ENCODE results near the gene FBXL5.
A peak's percentile ranks its signal among the peaks of the same experiment; 100 is the strongest.

GRCh38 chr4:15665753-15666365 is 10.7 kb upstream of the FBXL5 start:
- TF ChIP-seq POLR2AphosphoS5 (IDR thresholded peaks at IDR 0.05) (peak in 1 of 3 donors; percentile 59), CTCF (IDR thresholded peaks at IDR 0.05 in 8 of 11, conservative IDR thresholded peaks at IDR 0.05 in 3 of 11) (no peak), POLR2A (IDR thresholded peaks at IDR 0.05) (no peak)
